C4-2B (cell line): ENCODE results near the gene ZNF653.

Experiments used
- CTCF ChIP-seq: fragments of 450-650 bp; conservative IDR thresholded peaks from 2 replicates; pipeline ENCODE4 v1.5.1; 2017; ENCODE audit warnings: mild to moderate bottlenecking
- ZFX ChIP-seq: fragments of 450-650 bp; IDR thresholded peaks from 2 replicates; pipeline ENCODE4 v1.6.1; 2017

GRCh38 chr19:11549386-11549953 lies 43.8 kb upstream of the ZNF653 start:
- TF ChIP-seq CTCF = no peak
- no peak for TF ChIP-seq ZFX
